RWPE2 (cell line): Measurements from ENCODE around the gene KIAA0319L.

Source experiments
- ATAC-seq: fragments of 200-7000 bp; cut with Tn5 transposase; 3 replicates; pipeline ENCODE4 v1.9.1; 2021; ENCODE audit warnings: low read depth
- DNase-seq: peaks from one replicate; pipeline ENCODE4 v3.0.0-alpha.2; 2020; ENCODE audit warnings: low spot score
- H3K27ac ChIP-seq: fragments of 450-650 bp; 2 replicates; pipeline ENCODE4 v1.5.1; 2017; ENCODE audit warnings: mild to moderate bottlenecking; ENCODE audit not compliant: poor library complexity, severe bottlenecking
- H3K27me3 ChIP-seq: fragments of 250-450 bp; sonication (Bioruptor Pico); 2 replicates; pipeline ENCODE4 v1.5.1; 2021; ENCODE audit warnings: mild to moderate bottlenecking, moderate library complexity; ENCODE audit not compliant: insufficient read depth, poor library complexity, severe bottlenecking
- H3K36me3 ChIP-seq: fragments of 250-450 bp; sonication (Bioruptor Pico); 2 replicates; pipeline ENCODE4 v1.5.1; 2020; ENCODE audit warnings: low read depth, mild to moderate bottlenecking, moderate library complexity
- H3K4me1 ChIP-seq: fragments of 250-450 bp; sonication (Bioruptor Pico); 2 replicates; pipeline ENCODE4 v1.5.1; 2021; ENCODE audit warnings: mild to moderate bottlenecking, moderate library complexity; ENCODE audit not compliant: insufficient read depth, poor library complexity, severe bottlenecking
- H3K4me3 ChIP-seq: fragments of 250-450 bp; sonication (Bioruptor Pico); 2 replicates; pipeline ENCODE4 v1.5.1; 2021; ENCODE audit warnings: mild to moderate bottlenecking, moderate library complexity; ENCODE audit not compliant: severe bottlenecking
- H3K9me3 ChIP-seq: fragments of 250-450 bp; sonication (Bioruptor Pico); 2 replicates; pipeline ENCODE4 v1.5.1; 2021; ENCODE audit warnings: mild to moderate bottlenecking, moderate library complexity; ENCODE audit not compliant: severe bottlenecking
- CTCF ChIP-seq: fragments of 450-650 bp; IDR thresholded peaks from one replicate; pipeline ENCODE4 v1.5.1; 2017; ENCODE audit warnings: mild to moderate bottlenecking, moderate library complexity; ENCODE audit not compliant: poor library complexity, severe bottlenecking

Gene KIAA0319L

GRCh38 chr1:35531368-35531767 lies 25.8 kb downstream of the KIAA0319L start:
- H3K36me3 ChIP-seq = peaks cover 18% of the 10 kb centered on the region
- H3K4me3 ChIP-seq = no peak overlapping the region
- no peak for TF ChIP-seq CTCF
- no peaks in the 10 kb centered on the region for H3K4me1 ChIP-seq
- no peak for DNase-seq
- peaks cover 3% of the 10 kb centered on the region for H3K9me3 ChIP-seq
- no peak overlapping the region for H3K27ac ChIP-seq
- ATAC-seq = no peak
- no peaks in the 10 kb centered on the region for H3K27me3 ChIP-seq

GRCh38 chr1:35530946-35531345 lies 26.3 kb downstream of the KIAA0319L start:
- DNase-seq (no peak), ATAC-seq (no peak)
- peaks cover 18% of the 10 kb centered on the region for H3K36me3 ChIP-seq
- H3K27ac ChIP-seq = no peak overlapping the region
- no peaks in the 10 kb centered on the region for H3K4me1 ChIP-seq
- no peaks in the 10 kb centered on the region for H3K27me3 ChIP-seq
- TF ChIP-seq CTCF = no peak
- peaks cover 3% of the 10 kb centered on the region for H3K9me3 ChIP-seq
- H3K4me3 ChIP-seq = no peak overlapping the region

GRCh38 chr1:35530168-35530567 lies 27.0 kb downstream of the KIAA0319L start:
- Histone ChIP-seq H3K4me3 (no peak overlapping the region), H3K9me3 (peaks cover 3% of the 10 kb centered on the region), H3K27ac (no peak overlapping the region), H3K4me1 (no peaks in the 10 kb centered on the region), H3K27me3 (no peaks in the 10 kb centered on the region), H3K36me3 (peaks cover 18% of the 10 kb centered on the region)
- no peak for TF ChIP-seq CTCF
- DNase-seq = no peak
- no peak for ATAC-seq

GRCh38 chr1:35524106-35524505 lies 33.1 kb downstream of the KIAA0319L start:
- no peaks in the 10 kb centered on the region for H3K27me3 ChIP-seq
- H3K4me3 ChIP-seq = no peak overlapping the region
- DNase-seq (no peak), ATAC-seq (peak; percentile 23; the same call in 1 of the 3 replicates)
- no peaks in the 10 kb centered on the region; the same call in 1 of the 2 replicates for H3K36me3 ChIP-seq
- H3K4me1 ChIP-seq = peaks cover 6% of the 10 kb centered on the region
- H3K9me3 ChIP-seq = no peaks in the 10 kb centered on the region
- no peak overlapping the region for H3K27ac ChIP-seq
- TF ChIP-seq CTCF = no peak

GRCh38 chr1:35519432-35519831 lies 37.8 kb downstream of the KIAA0319L start:
- DNase-seq (no peak), ATAC-seq (no peak)
- H3K4me3 ChIP-seq = no peak overlapping the region
- H3K27me3 ChIP-seq = no peaks in the 10 kb centered on the region
- H3K27ac ChIP-seq = no peak overlapping the region
- H3K4me1 ChIP-seq = no peaks in the 10 kb centered on the region
- no peak for TF ChIP-seq CTCF
- H3K9me3 ChIP-seq = no peaks in the 10 kb centered on the region
- no peaks in the 10 kb centered on the region for H3K36me3 ChIP-seq
